ENCODE measurements around the gene ALKBH4.

DNA sequence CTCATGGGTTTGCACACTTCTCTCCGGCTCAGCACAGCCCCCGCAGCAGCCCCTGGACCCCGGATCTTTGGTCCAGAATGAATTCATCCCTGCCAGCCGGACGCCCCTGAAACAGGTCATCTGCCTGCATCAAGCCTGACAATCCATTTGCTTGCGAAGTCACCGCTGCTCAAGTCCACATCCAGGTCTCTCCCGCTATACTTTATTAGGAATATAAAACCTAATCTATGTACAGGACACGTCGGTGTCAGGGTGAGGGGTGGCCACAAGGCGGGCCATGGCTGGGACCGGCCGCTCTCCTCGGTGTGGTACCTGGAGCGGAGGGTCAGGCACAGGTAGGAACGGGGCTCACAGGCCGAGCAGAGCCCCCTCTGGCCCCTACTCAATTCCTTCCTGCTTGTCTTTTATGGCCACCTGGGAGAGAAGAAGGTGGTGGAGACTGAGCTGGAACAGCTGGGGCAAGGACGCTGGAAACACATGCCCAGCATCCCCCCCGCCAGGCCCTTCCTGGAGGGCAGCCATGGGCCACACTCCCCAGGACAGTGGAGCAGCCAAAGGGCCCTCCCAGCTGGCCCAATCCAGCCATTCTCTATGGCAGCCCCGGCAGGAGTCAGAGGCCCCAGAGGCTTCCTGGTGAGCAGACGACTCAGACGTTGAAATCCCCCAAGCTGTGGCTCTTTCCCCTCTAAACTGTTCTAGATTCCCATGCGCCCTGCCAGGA is 8.8 kb upstream of the ALKBH4 start:
- TF ChIP-seq EZH2 (IDR thresholded peaks at IDR 0.05; ENCODE audit: borderline replicate concordance, insufficient read depth, low read length, poor library complexity, severe bottlenecking) (no peak), TAF1 (IDR thresholded peaks at IDR 0.05; ENCODE audit: low read depth) (no peak)
- TF ChIP-seq, protein P1, sequence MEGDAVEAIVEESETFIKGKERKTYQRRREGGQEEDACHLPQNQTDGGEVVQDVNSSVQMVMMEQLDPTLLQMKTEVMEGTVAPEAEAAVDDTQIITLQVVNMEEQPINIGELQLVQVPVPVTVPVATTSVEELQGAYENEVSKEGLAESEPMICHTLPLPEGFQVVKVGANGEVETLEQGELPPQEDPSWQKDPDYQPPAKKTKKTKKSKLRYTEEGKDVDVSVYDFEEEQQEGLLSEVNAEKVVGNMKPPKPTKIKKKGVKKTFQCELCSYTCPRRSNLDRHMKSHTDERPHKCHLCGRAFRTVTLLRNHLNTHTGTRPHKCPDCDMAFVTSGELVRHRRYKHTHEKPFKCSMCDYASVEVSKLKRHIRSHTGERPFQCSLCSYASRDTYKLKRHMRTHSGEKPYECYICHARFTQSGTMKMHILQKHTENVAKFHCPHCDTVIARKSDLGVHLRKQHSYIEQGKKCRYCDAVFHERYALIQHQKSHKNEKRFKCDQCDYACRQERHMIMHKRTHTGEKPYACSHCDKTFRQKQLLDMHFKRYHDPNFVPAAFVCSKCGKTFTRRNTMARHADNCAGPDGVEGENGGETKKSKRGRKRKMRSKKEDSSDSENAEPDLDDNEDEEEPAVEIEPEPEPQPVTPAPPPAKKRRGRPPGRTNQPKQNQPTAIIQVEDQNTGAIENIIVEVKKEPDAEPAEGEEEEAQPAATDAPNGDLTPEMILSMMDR (IDR thresholded peaks at IDR 0.05; ENCODE audit: poor library complexity, severe bottlenecking): no peak
